Type B pancreatic cell (in vitro differentiated cells): ENCODE data around the gene BTAF1. TPM values are rescaled to one million over a fixed set of nuclear protein-coding genes. Genes with fewer than 3 reads are reported as not detected.

Experiments
- DNase-seq: peaks from one replicate; pipeline ENCODE4 v3.0.0; 2021; ENCODE audit warnings: mixed read lengths; ENCODE audit not compliant: unreplicated experiment; ENCODE audit errors: extremely low spot score
- H3K27ac Mint-ChIP-seq: 2 replicates; pipeline ENCODE4 v1.8.0; 2021; ENCODE audit warnings: mild to moderate bottlenecking, mixed read lengths
- H3K27me3 Mint-ChIP-seq: 2 replicates; pipeline ENCODE4 v1.8.0; 2021; ENCODE audit warnings: mixed read lengths
- H3K36me3 Mint-ChIP-seq: 2 replicates; pipeline ENCODE4 v1.8.0; 2021; ENCODE audit warnings: mixed read lengths
- H3K4me1 Mint-ChIP-seq: one replicate; pipeline ENCODE4 v1.8.0; 2021; ENCODE audit warnings: mixed read lengths; ENCODE audit not compliant: unreplicated experiment
- H3K4me3 Mint-ChIP-seq: 2 replicates; pipeline ENCODE4 v1.8.0; 2021; ENCODE audit warnings: mild to moderate bottlenecking, mixed read lengths
- H3K9me3 Mint-ChIP-seq: 2 replicates; pipeline ENCODE4 v1.8.0; 2021; ENCODE audit warnings: mixed read lengths
- CTCF ChIP-seq: fragments of 200-600 bp; sonication (generic); conservative IDR thresholded peaks from 2 replicates; pipeline ENCODE4 v1.5.0; 2021; ENCODE audit warnings: antibody characterized with exemption, mild to moderate bottlenecking
- total RNA-seq: library from RNA; stranded (reverse); gene quantifications from 2 replicates; pipeline ENCODE4 v1.2.1, GENCODE V29; 2021; ENCODE audit warnings: low replicate concordance

The BTAF1 gene
- total RNA-seq, 1 donor from 2014 or later = 34.7 TPM

- H3K4me1 Mint-ChIP-seq = peaks cover 6% of the 10 kb centered on the region
- no peak for DNase-seq
- no peak overlapping the region for H3K4me3 Mint-ChIP-seq
- H3K9me3 Mint-ChIP-seq = no peaks in the 10 kb centered on the region
- TF ChIP-seq CTCF = no peak
- H3K36me3 Mint-ChIP-seq = peaks cover 9% of the 10 kb centered on the region
- no peak overlapping the region for H3K27ac Mint-ChIP-seq
- H3K27me3 Mint-ChIP-seq = peaks cover 21% of the 10 kb centered on the region
These were observed 13.1 kb upstream of the BTAF1 start for GRCh38 chr10:91910467-91910866.

GRCh38 chr10:91919651-91920050, 3.9 kb upstream of the BTAF1 start:
- Mint-ChIP-seq H3K27ac (no peak overlapping the region), H3K4me3 (no peak overlapping the region), H3K36me3 (no peaks in the 10 kb centered on the region), H3K9me3 (peaks cover 4% of the 10 kb centered on the region), H3K27me3 (peaks cover 19% of the 10 kb centered on the region), H3K4me1 (peaks cover 7% of the 10 kb centered on the region)
- no peak for TF ChIP-seq CTCF
- DNase-seq = no peak

- Mint-ChIP-seq H3K27me3 (no peaks in the 10 kb centered on the region), H3K9me3 (peaks cover 4% of the 10 kb centered on the region), H3K36me3 (peaks cover 9% of the 10 kb centered on the region), H3K4me1 (peaks cover 26% of the 10 kb centered on the region), H3K27ac (peak overlapping the region; percentile 98), H3K4me3 (peak overlapping the region; percentile 97)
- no peak for DNase-seq
- no peak for TF ChIP-seq CTCF
These were observed 847 bp downstream of the BTAF1 start for GRCh38 chr10:91924212-91925021.

- H3K4me3 Mint-ChIP-seq = peak overlapping the region; percentile 97
- no peaks in the 10 kb centered on the region for H3K27me3 Mint-ChIP-seq
- peaks cover 4% of the 10 kb centered on the region for H3K9me3 Mint-ChIP-seq
- H3K27ac Mint-ChIP-seq = peak overlapping the region; percentile 98
- peaks cover 9% of the 10 kb centered on the region for H3K36me3 Mint-ChIP-seq
- no peak for DNase-seq
- H3K4me1 Mint-ChIP-seq = peaks cover 26% of the 10 kb centered on the region
- TF ChIP-seq CTCF = no peak
These were observed 1.4 kb downstream of the BTAF1 start for GRCh38 chr10:91925022-91925320.

GRCh38 chr10:91930939-91931338, 7.4 kb downstream of the BTAF1 start:
- DNase-seq = no peak
- H3K27me3 Mint-ChIP-seq = no peaks in the 10 kb centered on the region
- no peak for TF ChIP-seq CTCF
- no peak overlapping the region for H3K4me3 Mint-ChIP-seq
- H3K4me1 Mint-ChIP-seq = peaks cover 24% of the 10 kb centered on the region
- H3K9me3 Mint-ChIP-seq = peaks cover 4% of the 10 kb centered on the region
- H3K27ac Mint-ChIP-seq = no peak overlapping the region
- peaks cover 34% of the 10 kb centered on the region for H3K36me3 Mint-ChIP-seq
